ENCODE measurements around the gene CPNE8.
"Not testable (repeated sequence)": the region's sequence is repeated elsewhere in the genome, so short reads cannot be mapped to it uniquely, and the experiment has no call there.

The CPNE8 gene

DNA sequence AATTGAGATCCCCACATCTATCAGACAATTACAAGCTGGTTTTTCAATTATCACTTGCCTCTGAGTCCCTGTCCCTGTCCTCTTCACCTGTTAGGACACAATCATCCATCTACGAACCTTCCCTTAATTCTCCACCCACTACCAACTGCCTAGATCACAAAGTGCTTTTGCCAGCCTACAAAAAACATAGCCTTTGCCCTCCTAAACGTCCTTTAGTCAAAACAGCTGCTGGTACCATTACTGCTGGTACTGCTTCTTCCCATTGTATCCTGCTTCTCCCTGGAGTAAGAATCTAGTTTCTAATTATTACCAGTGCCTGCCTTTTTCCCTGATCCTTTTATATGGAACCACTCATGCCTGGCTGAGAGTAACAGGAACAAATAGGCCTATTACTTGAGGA, 82.1 kb downstream of the CPNE8 start:
- DNase-seq: no peak

DNA sequence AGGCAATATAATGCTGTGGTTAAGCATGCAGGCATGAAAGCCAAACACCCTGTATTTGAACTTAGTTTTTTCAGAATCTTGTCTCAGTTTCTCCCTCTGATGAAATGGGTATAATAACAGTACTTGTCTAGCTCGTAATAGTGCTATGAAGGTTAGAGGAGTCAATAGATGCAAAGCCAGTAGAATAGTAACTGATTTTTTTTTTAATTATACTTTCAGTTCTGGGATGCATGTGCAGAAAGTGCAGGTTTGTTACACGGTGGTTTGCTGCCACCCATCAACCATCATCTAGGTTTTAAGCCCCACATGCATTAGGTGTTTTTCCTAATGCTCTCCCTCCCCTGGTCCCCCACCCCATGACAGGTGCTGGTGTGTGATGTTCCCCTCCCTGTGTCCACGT, 87.4 kb downstream of the CPNE8 start:
- DNase-seq: no peak

DNA sequence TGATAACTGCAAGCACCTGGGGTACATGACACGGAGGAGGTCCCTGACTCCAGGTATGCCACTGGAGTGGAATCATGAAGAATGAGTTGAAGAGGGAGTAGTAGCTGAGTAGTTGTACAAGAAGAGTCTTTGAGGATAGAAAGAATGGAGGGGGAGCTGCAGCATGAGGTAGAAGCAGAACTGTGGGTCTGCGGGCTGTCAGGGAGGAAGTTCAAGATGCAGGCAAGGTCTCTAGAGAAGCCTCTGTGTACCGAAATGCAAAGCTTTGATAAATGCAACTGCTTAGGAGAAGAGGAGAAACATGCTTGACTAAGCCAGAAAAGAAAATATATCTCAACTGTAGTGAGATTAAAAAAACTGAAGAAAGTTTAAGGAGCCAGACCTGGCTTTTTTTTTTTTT, 91.5 kb downstream of the CPNE8 start:
- DNase-seq: no peak

DNA sequence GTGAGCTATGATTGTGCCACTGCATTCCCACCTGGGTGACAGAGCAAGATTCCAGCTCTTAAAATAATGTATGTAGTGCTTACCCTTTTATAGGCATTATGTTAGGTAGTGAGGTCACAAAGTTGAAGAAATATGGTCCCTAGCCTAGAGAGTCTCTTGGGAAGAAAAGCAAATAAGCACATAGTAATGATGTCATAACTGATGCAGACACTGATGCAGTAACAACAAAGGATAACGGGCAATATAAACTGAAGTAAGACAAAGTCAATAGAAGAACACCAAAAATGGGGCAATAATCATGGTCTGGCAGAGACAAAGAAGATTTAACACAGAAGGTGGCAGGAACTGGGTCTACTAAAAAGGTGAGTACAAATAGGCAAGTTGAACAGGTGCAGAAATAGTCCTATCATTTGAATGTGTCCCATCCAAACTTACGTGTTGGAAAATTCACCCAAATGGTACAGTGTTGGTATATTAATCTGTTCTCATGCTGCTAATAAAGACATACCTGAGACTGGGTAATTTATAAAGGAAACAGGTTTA, 93.5 kb downstream of the CPNE8 start:
- no peak for DNase-seq

DNA sequence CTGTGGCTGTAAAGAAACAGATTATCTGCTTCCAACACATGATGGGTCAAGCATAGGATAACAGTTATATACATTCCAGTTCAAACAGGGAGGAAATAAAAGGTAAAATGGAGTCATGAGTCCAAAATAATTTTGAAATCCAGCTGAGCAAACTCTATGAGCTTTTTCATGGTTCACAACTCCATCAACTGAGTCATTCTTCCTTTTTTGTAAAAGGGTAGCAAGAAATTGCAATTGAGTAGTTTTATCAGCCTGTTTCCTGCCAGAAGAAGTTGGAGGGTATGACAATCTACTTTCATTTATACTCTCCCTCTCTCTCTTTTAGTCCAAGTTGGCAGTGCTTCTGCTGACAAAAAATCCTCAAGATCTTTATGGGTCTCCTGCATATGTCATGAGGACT, 95.6 kb downstream of the CPNE8 start:
- no peak for DNase-seq

DNA sequence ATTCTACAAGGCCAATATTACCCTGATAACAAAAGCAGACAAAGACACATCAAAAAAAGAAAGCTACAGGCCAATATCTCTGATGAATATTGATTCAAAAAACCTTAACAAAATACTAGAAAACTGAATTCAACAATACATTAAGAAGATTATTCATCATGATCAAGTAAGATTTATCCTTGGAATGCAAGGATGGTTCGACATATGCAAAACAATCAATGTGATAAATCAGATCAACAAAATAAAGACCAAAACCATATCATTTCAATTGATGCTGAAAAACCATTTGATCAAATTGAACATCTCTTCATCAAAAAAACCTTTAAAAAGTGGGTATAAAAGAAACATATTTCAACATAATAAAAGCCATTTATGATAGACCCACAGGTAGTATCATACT, 117.3 kb downstream of the CPNE8 start:
- no peak for DNase-seq

DNA sequence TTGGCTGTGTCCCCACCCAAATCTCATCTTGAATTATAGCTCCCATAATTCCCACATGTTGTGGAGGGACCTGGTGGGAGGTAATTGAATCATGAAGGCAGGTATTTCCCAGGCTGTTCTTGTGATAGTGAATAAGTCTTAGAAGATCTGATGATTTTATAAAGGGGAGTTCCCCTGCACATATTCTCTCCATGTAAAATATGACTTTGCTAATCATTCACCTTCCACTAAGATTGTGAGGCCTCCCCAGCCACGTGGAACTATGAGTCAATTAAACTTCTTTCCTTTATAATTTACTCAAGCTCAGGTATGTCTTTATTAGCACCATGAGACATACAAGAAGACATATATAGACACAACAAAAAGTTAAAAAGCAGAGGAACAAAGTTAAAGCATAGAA, 120.0 kb downstream of the CPNE8 start:
- DNase-seq: no peak

DNA sequence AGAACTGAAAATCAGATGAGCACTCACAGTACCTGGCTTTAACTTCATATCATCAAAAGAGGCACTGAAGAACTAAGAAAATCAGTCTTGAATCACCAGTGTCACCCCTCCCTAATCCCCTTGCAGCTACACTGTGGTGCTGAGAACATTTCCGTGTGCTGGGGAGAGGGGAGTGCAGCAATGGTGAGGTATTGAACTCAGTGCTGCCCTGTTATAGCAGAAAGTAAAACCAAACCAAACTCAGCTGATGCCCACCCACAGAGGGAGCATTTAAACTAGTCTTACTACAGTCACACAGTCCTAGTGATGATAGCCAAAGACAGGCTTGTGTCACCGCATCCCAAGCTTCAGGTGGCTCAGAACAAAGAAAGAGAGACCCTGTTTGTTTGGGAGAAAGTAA, 122.1 kb downstream of the CPNE8 start:
- no peak for DNase-seq

DNA sequence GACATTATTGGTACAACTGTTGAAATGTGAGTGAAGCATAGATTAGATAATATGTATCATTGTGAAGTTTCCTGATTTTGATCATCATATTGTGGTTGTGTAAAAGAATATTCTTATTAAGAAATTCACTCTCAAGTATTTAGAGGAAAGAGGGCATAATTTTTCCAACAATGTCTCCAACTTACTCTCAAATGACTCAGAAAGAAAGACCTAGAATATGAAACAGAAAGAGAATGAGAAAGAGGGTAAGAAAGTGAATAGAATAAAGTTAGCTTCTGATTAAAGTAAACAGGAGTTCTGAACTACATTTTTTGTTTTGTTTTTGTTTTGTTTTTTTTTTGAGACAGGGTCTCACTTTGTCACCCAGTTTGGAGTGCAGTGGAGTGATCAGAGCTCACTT, 123.0 kb downstream of the CPNE8 start:
- DNase-seq: no peak

DNA sequence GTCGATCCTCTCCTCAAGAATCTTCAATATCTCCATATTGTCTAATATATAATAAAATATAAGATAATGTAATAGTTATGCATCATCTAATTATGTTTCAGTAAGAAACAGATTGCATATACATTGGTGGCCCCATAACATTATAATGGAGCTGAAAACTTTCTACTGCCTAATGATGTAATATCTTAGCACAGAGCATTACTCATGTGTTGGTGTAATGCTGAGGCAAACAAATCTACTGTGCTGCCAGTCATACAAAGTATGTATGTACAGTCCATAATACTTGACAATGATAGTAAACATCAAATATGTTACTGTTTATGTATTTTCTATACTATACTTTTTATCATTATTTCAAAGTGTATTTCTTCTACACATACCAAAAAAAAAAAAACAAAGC, 128.7 kb downstream of the CPNE8 start:
- no peak for DNase-seq

DNA sequence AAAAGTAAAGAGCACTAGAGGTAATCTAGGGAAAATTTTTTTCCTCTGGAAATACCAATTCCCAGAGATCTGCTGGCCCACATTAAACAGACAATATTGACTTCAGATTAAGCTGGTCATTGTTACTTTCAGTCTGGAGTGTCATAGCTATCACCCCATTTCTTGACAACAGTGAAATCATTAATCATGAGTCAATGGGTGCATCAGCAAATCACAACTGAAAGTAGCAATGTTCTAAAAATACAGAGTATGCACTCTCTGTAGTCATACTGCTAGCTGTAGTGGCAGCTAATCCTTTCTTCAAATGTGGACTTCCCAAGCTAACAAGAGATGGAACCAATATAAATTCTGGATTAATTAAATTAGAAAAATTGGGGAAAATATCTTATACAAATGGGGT, 129.9 kb downstream of the CPNE8 start:
- DNase-seq: no peak

DNA sequence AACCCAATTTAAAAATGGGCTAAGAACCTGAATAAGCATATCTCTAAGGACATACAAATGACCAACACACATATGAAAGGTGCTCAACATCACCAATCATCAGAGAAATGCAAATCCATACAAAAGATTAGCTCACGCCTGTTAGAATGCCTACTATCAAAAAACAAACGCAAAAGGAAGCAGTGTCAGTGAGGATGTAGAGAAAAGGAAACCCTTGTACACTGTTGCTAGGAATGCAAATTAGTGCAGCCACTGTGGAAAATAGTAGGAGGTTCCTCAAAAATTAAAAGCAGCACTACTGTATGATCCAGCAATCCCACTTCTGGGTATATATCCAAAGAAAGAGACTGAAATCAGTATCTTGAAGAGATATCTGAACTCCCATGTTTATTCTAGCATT, 133.0 kb downstream of the CPNE8 start:
- no peak for DNase-seq

DNA sequence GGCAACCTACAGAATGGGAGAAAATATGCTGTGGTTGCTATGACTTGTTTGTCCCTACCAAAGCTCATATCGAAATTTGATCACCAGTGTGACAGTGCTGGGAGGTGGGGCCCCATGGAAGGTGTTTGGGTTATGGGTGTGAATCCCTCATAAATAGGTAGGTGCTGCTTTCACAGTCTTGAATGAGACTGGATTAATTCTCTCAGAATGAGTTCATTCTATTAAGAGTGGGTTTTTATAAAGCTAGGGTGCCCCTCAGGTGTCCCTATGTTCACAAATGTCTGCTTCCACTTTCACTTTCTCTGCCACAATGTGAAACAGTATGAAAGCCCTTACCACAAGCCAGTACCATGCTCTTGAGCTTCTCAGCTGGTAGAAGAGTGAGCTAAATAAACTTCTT, 133.5 kb downstream of the CPNE8 start:
- DNase-seq: no peak

DNA sequence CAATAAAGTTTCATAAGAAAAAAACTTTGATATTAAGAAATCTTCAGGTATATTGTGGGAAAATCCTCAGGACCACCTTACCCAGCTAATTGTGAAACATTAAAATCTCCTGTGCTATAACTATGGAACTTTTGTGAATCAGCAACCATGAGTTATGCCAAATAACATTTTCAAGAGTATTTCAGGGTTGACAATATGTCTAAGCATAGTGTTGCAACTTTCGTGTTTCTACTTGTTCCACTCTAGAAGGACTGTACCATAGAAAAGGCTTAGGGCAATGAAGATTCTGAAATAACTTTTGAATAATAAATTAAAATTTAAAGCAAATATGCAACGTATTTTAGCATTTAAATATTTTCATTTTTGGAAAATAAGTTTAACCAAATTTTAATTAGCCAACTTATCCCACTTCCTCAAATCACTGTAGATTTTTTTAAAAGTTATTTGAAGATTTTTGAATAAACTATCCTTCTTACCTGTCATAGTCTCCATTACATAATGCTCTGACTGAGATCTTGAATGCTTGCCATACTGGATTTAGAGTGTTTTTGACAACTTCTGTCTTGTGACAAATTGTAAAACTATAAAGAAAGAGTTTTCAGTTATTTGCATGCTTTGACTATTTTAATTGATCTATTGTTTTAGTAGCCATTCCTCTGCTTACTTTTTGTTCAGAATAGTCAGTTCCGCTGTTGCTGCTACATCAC, 143.6 kb downstream of the CPNE8 start:
- no peak for DNase-seq

DNA sequence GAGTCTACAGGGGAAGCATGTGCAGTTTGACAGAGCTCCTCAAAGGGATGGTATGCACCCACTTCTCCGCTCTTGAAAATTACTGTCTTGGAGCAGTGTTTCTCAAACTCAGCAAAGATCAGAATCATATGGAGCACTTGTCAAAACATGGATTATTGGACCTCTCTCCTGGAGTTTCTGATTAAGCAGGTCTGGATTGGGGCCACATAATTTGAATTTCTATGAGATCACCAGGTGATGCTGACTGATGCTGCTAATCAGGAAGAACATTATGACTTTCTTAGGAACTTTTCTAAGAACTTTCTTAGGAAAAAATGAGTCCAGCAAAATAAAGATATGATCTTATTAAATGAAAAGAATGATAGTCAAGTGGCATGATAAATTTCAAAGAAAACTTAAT, 144.3 kb downstream of the CPNE8 start:
- DNase-seq: no peak

DNA sequence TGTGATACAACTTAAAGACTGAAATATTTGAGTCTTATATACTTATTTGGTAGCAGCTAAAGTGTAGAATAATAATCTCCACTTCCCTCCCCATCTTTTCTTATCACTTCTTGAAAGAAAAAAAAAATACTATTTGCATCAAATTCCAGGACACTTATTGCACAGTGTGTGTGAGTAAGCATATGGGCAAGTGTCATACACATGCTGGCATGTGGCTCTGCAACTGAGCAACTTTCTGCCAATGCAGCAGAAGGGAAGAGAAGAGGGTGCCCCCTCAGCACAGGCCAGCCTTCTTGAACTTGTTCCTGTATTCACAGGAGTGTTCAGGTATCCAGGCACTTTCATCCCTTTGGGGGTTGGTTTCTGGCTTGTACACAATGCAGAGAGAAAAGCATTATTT, 145.8 kb downstream of the CPNE8 start:
- DNase-seq: no peak

DNA sequence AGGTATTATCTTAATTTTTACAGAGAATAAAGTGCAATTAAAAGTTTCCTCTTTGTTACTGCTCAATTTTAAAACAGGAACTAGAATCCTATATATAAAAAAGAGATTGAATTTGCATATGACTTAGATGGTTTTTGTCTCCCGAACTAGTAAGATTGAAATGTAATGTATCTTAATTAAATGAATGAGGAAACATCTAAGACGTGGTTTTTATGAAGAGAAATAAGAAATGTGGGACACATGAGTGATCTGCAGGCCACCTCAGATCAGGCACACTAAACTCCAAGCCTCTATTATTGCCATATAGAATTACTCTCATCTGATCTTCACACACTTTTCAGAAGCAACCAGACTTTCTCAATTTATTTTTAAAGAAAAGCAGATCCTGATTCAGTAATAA, 158.6 kb downstream of the CPNE8 start:
- DNase-seq: no peak

DNA sequence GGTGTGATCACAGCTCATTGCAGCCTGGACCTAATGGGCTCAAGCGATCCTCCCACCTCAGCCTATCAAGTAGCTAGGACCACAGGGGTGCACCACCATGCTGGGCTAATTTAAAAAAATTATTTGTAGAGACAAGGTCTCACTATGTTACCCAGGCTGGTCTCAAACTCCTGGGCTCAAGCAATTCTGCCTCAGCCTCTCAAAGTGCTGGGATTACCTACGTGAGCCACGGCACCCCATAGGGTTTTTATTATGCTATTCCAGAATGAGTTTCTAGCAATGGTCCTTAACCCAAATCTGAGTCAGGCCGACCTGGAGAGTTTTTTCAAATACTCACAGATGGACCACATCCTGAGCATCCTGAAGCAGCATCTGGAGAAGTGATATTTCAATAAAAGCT, 159.8 kb downstream of the CPNE8 start:
- no peak for DNase-seq

DNA sequence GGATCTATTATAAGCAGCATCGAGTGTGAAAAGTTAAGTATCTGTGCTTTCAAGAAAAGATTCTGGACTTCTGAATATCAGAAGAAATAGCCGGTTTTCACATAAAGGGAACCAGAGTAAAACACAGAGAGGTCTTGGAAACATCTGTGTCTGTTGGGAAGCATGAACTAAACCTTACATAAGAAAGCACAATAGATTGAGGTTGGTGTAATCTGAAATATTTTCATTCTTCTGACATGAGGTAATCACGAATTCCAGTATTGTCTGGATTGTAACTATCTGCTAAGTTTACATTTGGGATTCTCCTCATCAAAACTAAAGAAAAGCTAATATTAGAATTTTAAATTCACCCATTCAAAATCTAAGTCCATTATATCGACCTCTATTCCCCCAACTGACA, 161.3 kb downstream of the CPNE8 start:
- DNase-seq: no peak

DNA sequence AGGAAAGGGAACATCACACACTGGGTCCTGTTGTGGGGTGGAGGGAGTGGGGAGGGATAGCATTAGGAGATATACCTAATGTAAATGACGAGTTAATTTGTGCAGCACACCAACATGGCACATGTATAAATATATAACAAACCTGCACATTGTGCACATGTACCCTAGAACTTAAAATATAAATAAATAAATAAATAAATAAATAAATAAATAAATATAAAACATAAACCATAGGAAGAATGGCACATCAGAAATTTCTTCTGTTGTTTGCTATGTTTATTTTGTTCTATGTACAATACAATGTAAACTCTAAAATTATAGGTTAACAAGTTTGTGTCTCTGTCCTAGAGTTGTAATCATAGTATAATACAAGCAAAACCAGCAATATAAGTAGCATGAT, 162.9 kb downstream of the CPNE8 start:
- DNase-seq: not testable (repeated sequence)

DNA sequence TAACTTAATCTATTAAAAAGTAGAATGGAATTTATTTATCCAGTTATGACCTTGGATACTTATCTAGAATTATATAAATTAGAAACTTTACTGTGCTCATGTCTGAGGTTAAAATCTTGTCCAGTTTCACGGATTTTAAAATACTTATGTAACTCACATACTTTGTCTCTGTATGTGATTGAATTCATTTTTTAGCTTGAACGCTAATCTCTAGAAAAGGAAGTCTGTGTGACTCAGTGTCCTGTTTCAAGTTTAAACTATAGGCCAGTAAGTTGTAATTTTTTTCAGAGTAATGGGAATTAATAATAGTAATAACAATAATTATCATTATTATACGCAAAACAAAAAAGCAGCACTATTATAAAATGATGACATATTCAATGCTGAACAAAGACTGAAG, 168.6 kb downstream of the CPNE8 start:
- no peak for DNase-seq

DNA sequence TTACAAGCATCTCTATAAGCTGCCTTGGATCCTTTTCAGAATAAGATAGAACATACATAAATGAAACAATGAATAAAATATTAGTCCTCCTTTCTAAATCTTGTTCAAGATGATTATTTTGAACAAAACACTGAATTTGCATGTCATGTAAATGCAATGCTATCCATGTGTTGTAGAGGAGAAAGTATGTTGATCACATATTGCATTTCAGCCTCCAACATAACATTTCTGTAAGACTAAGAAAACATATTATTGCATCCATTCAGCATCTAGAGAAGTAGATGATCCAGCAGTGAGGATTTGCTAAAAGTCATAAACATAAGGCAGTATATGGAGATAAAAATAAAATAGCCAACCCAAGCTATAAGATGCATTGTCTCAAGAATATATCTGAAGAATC, 172.6 kb downstream of the CPNE8 start:
- DNase-seq: no peak

DNA sequence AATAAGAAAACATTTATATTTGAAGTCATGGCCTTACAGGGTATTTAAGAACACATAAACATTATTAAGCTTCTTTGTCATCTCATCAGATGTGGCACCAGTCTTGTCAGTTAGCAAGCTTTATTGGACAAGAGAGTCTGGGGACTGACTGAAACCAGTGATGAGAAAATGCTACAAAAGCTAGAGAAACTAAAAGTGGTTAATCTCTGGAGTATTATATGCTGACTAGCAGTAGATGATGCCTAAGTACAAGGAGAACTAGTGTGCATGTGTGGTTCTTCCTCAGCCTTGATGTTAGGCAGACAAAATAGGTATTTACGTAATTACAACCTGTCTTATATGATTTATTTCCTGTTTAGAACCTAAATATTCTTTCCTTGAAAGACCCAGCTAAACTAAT, 176.5 kb downstream of the CPNE8 start:
- DNase-seq: no peak

DNA sequence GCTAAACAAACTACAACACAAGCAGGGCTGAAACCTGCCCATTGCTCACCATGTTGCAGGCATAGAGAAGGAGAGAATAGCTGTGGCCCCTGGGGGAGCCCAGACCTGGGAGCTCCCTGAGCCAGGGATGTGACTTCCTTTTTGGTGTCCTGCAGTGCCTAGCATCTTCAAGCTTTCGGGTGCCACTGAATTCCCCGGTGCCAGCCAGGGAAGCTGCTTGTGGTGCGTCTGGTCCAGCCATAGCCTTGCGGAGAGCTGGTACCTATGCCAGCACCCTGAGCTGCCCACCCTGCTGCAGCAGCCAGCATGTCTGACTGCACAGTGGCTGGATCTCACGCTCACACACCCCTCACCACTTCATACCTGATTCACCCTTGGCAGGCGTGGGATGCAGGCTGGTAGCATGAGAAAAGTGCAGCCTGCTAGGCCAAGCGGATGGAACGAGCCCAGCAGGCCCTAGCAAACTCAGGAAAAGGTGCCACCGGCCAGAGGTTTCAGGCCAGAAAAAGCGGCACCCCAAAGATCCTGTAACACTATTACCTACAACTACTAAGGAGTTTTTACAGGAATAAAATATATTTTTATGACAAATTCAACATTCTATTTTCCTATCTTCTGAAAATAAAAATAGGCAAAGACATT, 183.7 kb downstream of the CPNE8 start:
- DNase-seq: no peak

DNA sequence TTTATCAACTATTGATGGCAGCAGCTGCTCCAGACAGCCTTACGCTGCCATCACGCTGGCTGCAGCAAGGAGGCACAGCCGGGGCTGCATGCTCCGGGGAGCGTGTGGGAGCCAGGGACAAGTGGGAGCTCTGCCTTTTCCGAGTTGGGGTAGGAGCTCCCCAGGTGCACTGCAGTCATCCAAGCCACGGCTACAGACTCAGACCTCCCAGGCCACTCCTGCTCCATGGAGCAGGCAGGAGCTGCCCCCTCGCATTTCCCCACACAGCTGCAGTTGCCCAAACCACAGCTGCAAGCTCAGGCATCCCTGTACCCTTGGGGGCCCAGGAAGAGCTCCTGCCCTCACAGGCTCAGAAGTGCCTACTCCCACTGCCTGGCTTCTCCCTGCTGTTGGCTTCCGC, 184.7 kb downstream of the CPNE8 start:
- no peak for DNase-seq

Measured in activated gamma-delta T cell (primary cell).